HG02588 (cell line): Measurements from ENCODE around the gene TSPAN3.

Source experiments
- ATAC-seq: cut with Tn5 transposase; IDR thresholded peaks from one replicate; pipeline ENCODE4 v1.9.1; 2021; ENCODE audit warnings: mild to moderate bottlenecking, moderate library complexity; ENCODE audit not compliant: unreplicated experiment

TSPAN3 gene

GRCh38 chr15:76991741-76992645 lies 78.9 kb downstream of the TSPAN3 start:
- no peak for ATAC-seq
